ENCODE data around the gene ZDHHC5. TPM values are rescaled to one million over a fixed set of nuclear protein-coding genes. Genes with fewer than 3 reads are reported as not detected.
"Not testable (repeated sequence)": the region's sequence is repeated elsewhere in the genome, so short reads cannot be mapped to it uniquely, and the experiment has no call there.

The ZDHHC5 gene
- polyA plus RNA-seq, 4 donors, result 38.9 to 55.7 (median 50.5) TPM

DNA sequence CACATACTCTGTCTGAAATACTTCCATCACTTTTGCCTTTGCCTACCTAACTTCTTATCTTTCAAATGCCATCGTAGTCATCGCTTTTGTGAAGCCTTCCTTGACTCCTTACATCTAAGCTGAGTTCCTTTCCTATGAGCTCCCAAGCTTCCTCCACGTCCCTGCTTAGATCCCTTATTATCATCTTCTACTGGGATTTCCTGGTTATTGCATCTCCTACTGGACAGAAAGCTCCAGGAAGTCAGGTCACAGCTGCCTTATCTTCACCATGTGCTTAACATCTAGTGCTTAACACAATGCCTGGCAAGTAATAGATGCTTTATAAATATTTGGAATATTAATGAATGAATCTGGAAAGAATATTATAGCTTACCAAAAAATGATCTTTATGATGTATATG is 24.1 kb upstream of the ZDHHC5 start:
- no peak for DNase-seq (ENCODE audit: low read depth in 4 of 4, low spot score in 3 of 4)

DNA sequence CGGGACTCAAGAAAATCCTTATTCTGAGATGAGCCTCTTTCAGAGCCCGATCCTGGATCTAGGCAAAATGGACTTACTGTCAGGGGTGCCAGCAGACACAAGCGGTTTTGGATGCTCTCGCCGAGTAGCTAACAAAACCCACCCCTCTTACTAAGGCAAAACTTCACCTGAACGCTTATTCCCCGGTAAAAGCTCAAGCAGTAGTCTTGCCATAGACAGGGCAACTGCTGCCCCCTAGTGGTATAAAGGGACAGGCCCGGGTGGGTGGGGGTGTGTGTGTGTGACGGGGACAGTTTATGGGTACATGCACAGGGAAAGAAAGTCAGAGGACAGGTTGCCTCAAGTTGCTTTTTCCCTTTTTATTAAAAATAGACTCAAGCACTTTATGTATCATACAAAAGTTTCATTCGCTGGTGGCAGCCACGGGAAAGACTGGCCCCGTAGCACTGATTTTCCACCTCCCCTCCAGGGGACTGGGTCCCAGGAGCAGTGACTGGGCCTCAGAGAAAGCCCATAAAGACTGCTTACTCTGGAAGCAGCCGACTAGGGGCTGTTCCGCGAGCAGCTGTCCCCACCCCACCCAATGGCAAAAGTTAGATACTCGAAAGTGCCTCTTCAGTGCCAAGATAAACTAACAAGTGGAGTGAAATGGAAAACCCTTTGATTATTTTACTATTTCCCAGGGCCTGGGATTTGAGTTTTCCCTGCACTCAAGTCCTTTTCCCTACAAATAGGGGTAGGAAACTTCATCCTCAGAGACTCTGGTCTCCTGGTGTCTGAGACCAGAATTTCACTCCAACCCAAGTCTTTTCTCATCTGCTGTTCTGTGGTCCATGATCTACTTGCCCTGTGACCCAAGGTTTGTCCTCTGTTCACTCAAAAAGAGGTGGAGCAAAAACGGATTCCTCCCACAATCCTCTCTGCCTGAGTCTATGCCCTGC is 22.9 kb upstream of the ZDHHC5 start:
- no peak for DNase-seq (ENCODE audit: low read depth in 4 of 4, low spot score in 3 of 4)

DNA sequence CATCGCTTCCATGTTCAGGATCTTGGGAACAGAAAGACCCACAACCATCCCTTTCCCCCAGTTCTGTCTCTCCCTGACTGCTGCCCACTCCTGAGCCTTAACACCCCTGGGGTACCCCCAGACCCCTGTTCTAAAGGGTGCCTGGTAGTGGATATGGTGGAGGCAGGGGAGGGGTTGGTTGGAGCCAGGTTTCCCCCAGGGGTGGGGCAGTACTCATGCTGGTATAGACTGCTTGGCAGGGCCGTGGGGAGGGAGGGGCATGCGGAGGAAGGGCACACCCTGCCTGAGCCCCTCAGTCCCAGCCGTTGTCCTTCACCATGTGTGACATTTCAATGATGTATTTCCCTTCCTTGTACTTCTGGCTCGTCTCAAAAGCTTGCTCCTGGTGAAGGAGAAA is 22.2 kb upstream of the ZDHHC5 start:
- no peak for DNase-seq (ENCODE audit: low read depth in 4 of 4, low spot score in 3 of 4)

DNA sequence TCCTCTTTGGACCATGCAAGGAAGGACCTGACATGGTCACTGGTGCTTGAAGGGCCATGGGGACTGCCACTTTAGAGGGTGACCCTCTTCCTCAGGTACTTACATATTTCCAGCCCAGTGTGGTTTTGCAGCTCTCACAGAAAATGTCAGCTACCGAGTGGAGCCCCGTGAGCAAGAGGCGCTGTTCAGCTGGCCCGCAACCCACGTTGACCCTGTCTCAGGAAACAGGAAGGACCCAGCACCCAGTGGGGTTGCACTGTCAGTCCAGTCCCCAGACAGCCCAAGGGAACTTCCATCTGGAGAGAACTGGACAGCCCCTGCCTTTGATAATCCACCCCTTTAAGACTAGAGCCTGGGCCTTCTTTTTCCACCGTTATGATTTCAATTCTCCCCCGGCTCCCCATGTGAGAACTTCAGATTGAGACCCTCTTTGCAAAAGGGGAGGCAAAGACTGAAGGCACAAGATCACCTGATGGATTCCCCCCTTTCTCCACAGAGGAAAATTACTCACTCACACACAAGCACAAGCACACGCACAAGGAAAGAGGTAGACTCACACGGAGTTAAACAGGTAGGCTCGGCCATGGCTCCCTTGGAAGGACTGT is 21.6 kb upstream of the ZDHHC5 start:
- no peak for DNase-seq (ENCODE audit: low read depth in 4 of 4, low spot score in 3 of 4)

DNA sequence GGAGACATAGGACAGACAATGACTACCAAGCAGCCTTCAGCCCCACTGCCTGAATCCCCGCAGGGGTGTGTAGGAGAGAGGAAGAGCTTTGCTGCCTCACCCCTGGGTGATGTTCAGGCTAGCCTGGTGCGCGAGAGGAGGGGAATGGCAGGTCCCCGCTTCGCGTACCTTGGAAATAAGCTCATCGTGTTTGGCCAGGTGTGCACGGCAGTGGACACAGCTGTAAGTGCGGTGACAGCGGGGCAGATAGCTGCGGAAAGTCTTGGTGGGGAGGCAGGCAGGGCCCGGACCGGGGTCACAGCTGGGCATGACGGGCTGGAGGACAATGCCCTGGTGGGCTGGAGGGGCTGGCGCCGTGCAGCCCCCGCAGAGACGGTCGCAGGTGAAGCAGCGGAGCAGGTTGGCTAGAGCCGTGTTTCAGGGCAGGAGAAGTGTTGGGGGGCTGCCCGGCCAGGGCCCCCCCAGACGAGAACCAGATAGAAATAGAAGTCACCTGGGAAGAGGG is 21.1 kb upstream of the ZDHHC5 start:
- DNase-seq (ENCODE audit: low read depth in 4 of 4, low spot score in 3 of 4), result no peak

DNA sequence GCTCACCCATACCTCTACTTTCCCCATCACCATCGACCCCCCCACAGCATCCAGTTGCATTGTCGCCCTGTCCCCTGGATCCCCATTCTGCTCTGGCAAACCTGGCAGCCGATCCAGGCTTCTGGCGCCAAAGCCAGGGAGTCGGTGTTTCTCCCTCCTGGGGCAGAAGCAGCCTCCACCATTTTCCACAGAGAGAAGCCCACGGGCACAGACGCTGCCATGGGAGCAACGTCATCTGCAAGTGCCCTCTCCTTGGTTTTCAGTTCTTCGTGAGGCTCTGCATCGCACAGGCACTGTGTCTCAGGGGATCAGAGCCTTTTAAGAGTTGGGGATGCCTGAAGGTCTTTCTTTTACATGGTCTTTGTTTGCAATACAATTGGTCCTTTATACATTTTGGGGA is 20.5 kb upstream of the ZDHHC5 start:
- DNase-seq (ENCODE audit: low read depth in 4 of 4, low spot score in 3 of 4), result no peak

DNA sequence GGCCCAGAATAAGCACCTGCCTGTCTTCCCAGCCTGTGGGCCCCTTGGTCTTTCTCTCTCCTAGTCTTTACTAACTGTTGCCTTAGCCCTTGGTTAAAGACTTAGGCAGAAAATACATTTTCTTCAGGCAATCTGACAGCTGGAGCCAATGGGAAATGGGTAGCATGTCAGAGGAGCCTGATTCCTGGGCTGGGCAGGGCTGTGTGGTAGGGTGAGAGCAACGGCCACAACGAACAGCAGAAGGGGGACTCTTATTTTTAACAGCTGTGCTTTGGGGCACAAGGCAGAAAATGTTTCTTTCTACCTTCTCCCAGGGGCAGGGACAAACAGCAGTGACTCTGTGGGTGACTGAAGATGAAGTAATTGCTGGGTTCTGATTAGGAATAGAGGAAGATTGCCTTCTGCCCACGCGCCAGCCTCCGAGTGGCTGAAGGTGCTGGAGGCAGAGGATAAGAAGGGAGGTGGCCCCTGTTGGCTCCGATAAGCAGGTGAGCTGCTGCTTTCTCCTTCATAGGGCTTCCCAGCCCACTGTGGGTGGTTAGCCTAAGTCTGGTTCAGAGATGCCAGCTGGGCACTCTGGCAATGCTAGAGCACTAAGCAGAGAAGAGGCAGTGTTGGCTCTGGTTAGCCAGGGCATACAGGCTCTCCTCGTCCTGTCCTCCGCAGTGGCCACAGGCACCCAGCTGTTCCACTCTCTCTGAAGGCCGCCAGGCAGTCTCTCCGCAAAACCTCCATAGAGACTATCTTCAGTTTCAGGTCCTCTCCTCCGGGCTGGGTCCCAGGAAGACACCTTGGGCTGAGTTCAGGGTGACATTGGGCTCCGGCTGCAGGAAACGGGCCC is 19.7 kb upstream of the ZDHHC5 start:
- no peak for DNase-seq (ENCODE audit: low read depth in 4 of 4, low spot score in 3 of 4)

DNA sequence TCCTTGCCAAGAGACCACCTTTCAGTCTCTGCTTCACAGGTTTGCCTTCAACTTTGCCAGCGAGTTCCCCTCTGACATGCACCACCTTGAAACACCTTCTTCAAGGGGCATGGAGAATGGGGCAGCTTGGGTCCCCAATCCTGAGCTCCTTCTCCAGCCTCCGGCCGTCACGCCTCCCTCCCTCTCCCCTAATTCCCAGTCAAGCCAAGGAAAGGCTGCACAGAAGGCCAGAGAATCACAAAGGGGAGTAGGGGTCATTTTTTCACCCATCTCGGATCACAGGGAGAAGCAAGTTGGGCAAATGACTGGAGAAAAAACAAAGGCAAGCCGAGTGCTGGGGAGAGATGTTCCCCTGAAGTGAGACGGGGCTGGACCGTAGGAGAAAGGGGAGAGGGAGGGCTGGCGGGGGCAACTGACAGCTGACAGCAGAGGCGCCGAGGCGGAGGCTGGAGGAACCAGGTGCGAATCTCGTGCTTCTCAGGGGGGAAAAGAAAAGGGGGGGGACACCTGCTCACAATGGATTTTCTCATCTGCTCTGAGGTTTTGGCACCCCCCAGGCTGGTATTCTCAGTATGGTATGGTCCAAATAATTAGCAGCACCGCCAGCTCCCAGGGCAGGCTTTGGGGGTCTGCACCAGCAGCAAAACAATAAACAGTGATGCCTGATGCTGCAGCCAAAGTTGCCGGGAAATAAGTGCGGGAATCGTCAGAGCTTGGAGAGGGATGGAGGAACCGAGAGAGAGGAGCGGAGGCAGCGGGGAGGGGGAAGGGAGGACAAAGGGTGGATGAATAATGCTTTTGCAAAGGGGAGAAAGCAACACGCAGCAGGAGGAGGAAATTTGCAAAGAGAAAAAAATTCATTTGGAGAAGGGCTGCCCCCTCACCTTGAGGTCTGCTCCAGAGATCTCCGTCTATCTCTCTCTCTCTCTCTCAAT is 18.8 kb upstream of the ZDHHC5 start:
- DNase-seq (ENCODE audit: low read depth in 4 of 4, low spot score in 3 of 4), result no peak

DNA sequence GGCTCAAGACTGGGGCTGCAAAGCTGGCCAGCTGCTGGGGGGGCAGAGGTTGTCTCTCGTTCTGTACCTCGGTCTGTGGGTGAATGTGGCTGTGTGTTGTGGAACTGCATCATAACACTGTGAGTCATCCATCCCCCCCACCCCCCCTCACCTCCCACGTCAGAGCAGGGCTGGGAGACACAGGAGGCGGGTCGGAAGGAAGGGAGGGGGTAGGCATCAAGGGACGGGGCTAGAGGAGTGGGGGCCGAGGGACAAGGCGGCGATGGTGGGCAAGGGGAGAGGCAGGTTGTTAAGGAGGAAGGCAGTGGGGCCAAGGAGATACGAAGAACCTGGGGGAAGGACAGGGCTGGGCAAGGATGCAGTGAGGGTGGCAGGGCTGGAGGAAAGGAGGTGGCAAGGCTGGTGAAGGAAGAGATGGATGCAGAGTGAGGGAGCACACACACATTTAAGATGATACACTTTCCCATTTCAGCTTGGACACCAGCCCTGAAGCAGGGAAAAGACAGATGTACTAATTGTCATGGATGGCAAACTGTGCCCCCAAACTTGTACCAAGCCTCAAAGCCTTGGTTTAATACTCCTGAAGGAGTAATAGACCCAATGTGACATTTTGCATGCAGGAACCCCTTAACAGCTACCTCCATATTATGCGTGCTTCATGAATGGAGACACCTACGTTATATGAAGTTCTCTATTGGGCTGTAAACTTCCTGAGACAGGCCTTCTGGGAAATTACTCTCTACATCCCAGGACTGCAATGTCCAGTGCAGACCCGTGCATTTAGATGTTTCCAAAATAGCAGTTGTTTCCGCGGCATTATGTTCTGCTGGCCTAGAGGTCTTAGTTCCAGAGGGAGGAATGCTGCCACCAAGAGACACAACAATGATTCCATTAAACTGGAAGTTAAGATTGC is 17.8 kb upstream of the ZDHHC5 start, which contains the start of gene YPEL4:
Gene YPEL4 (minus strand): TSS at position 87 of the 913 bp plus-strand sequence. CDS start 2,805 bp downstream, outside the sequence.
- DNase-seq (ENCODE audit: low read depth in 4 of 4, low spot score in 3 of 4), result no peak

DNA sequence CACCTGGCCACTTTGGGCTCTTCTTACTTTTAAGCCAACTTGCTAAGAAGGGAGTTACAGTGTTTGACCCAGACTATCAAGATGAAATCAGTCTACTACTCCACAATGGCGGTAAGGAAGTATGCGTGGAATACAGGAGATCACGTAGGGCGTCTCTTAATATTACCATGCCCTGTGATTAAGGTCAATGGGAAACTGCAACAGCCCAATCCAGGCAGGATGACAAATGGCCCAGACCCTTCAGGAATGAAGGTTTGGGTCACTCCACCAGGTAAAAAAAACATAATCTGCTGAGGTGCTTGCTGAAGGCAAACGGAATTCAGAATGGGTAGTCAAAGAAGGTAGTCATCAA is 17.2 kb upstream of the ZDHHC5 start:
- no peak for DNase-seq (ENCODE audit: low read depth in 4 of 4, low spot score in 3 of 4)

DNA sequence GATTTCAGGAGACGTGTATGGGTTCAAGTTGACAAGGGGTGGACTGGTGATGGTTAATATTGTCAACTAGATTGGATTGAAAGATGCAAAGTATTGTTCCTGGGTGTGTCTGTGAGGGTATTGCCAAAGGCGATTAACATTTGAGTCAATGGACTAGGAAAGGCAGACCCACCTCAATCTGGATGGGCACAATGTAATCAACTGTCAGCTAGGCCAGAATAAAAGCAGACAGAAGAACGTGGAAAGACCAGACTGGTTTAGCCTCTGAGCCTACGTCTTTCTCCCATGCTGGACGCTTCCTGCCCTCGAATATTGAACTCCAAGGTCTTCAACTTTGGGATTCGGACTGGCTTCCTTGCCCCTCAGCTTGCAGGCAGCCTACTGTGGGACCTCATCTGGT is 16.5 kb upstream of the ZDHHC5 start:
- no peak for DNase-seq (ENCODE audit: low read depth in 4 of 4, low spot score in 3 of 4)

DNA sequence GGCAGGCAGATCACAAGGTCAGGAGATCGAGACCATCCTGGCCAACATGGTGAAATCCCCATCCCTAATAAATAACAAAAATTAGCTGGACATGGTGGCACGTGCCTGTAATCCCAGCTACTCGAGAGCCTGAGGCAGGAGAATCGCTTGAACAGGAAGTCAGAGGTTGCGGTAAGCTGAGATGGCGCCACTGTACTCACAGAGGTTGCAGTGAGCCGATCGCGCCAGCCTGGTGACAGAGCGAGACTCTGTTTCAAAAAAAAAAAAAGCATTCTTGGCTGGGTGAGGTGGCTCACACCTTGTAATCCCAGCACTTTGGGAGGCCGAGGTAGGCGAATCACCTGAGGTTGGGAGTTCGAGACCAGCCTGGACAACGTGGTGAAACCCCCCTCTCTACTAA is 15.7 kb upstream of the ZDHHC5 start:
- DNase-seq (ENCODE audit: low read depth in 4 of 4, low spot score in 3 of 4), result not testable (repeated sequence)

DNA sequence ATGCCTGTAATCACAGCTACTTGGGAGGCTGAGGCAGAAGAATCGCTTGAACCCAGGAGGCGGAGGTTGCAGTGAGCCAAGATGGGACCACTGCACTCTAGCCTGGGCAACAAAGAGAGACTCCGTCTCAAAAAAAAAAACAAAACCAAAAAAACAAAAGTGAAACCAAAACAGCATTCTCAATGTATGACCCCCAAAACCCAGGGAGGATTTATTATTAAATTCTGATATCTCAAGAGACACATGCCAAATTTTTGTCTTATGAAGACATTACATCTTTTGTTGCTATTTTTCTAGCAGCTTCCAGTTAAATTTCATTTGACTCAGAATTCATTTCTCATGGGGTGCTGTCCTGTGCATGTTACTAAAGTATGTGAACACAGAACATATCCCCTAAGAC is 15.3 kb upstream of the ZDHHC5 start:
- no peak for DNase-seq (ENCODE audit: low read depth in 4 of 4, low spot score in 3 of 4)

DNA sequence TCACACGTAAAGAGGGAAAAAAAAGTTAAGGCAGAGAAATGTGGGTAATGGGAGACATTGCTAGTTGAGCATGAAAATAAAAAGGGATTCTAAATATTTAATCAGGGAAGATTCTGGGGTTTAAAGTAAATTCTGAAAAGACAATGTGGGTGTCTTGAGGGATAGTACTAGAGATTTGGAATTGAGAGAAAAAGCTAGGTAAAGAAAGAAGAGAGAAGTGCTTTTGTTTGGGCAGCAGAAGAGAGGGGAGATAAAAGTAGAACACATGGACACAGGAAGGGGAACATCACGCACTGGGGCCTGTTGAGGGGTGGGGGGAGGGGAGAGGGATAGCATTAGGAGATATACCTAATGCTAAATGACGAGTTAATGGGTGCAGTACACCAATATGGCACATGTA is 14.8 kb upstream of the ZDHHC5 start:
- no peak for DNase-seq (ENCODE audit: low read depth in 4 of 4, low spot score in 3 of 4)

DNA sequence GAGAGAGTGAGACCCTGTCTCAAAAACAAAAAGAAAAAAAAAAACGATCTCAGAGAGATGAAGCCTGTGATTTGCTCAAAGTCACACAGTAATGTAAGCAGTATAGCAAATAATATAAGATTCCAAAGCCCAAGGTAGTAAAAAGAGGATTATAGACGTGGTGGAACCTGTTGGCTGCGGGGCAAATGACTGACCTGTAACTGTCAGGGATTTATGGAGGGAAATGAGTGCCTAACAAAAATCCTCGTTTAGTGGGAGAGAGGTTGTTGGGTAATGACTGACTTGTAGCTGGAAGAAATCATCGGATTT is 11.1 kb upstream of the ZDHHC5 start:
- no peak for DNase-seq (ENCODE audit: low read depth in 4 of 4, low spot score in 3 of 4)

DNA sequence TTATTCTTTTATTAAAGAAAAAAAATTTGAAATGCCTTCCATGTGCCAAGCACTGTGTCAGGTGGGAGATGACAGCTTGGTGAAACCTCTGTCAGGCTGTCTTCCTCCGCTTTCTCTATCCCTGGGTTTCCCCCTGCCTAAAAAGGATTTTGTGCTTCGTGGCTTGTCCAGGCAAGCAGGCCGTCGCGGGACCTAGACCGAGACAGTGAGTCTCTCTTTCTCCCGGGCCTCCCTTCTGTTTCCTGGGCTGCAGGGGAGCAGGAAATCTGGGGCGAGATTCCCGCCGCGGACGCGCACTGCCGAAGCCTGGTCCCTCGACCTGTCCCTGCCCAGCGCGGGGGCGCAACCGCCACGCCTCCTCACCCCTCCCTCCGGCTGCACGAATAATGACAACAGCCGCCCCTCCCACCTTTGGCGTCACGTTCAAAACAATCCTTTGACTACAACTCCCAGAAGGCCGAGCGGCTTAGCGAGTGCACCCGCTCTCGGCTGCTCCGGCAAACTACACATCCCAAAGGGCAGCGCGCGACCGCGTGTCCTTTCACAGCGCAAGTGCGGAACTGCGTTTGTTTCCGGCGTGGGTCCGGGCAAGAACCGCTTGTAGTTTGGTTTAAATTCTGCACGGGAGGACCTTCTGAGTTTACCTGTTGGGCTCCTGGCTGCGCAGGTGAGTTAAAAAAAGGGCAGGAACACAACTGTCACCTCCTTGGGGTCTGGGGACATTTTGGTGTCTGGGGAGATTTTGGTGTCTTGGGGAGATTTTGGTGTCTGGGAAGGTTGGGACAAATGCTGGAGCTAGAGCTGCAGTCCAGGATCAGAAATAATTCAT is 10.5 kb upstream of the ZDHHC5 start, which contains the start of gene CLP1:
Gene CLP1 (plus strand): TSS at position 569 of the 829 bp plus-strand sequence. CDS start 1,715 bp downstream, outside the sequence.
- peak; percentile 97 to 99 (median 98) for DNase-seq (ENCODE audit: low read depth in 4 of 4, low spot score in 3 of 4)

DNA sequence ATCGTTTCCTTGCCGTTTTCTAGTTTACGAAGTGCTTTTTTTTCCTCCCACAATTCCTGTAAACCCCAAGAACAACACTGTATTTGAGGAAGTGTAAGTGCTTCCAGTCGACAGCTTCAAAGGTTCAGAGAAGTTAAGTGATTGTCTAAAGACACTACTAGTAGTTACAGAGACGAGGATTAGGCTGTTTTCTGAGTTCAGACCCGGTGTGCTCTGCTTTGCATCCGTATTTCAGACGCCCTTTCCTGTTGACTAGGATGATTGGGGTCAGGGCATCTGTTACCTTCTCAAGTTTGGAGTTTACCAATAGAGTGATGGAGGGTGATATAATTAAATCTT is 9.9 kb upstream of the ZDHHC5 start:
- DNase-seq (ENCODE audit: low read depth in 4 of 4, low spot score in 3 of 4), result no peak

DNA sequence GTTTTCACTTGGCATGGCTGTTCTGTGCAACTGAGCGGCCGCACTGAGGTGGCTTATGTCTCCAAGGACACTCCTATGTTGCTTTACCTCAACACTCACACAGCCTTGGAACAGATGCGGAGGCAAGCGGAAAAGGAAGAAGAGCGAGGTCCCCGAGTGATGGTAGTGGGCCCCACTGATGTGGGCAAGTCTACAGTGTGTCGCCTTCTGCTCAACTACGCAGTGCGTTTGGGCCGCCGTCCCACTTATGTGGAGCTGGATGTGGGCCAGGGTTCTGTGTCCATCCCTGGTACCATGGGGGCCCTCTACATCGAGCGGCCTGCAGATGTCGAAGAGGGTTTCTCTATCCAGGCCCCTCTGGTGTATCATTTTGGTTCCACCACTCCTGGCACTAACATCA is 8.2 kb upstream of the ZDHHC5 start:
- DNase-seq (ENCODE audit: low read depth in 4 of 4, low spot score in 3 of 4), result no peak
